ENCODE measurements around the gene RAB40C.

The RAB40C gene

DNA sequence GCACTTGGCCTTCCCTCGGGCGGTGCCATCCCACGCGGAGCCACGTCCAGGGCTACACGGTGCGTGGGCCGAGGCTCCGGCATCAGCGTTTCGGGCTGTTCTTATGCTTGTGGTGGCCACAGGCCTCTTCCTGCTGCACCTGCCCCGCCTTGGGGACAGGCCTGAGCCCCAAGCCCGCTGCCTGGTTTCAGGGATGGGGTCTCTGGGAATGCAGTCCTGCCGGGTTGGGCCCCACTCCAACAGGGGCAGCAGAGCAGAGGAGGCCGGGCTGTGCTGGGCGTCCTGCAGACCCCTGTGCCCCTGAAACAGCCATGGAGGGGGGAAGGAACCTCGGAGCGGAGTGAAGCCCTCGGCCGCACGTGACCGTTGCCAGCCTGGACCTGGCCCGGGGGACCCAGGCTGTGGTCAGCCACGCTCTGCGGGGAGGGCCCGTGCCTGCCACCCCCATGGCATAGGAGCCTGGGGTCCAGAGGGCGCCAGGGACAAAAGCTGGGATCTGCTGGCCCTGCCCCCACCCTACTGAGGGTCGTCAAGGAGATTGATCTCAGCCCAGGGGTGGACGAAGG is 40.5 kb downstream of the RAB40C start:
- no peak for DNase-seq (ENCODE audit: low read depth, low spot score)

DNA sequence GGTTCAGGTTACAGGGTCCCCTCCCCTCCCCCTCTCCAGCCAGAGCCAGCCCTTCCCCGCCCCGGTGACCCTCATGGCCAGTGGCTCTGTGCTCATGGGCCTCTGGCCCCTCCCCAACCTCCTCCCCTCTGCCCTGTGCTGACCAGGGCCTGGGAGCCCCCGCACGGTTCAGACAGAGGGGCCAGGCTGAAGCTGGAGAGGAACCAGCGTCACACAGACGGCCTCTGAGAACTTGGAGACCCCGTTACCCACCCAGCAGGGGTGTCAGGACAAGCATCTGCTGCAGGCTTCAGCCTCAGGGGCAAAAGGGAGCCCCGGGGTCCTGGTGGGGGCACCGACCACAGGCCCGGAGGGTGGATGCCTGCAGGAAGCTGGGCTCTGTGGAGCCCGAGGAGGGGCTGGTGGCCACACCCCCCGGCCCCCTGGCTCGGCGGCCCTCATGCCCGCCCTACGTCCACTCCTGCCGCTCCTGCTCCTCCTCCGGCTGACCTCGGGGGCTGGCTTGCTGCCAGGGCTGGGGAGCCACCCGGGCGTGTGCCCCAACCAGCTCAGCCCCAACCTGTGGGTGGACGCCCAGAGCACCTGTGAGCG is 41.0 kb downstream of the RAB40C start, which contains the start of gene WFIKKN1:
Gene WFIKKN1, plus strand, starts transcription at position 171 of the 591 bp plus-strand sequence. Its CDS starts 269 bp downstream, at position 440.
- no peak for DNase-seq (ENCODE audit: low read depth, low spot score)

GRCh38 chr16:631808-632358 is 42.0 kb downstream of the RAB40C start:
- DNase-seq (ENCODE audit: low read depth, low spot score), result no peak

DNA sequence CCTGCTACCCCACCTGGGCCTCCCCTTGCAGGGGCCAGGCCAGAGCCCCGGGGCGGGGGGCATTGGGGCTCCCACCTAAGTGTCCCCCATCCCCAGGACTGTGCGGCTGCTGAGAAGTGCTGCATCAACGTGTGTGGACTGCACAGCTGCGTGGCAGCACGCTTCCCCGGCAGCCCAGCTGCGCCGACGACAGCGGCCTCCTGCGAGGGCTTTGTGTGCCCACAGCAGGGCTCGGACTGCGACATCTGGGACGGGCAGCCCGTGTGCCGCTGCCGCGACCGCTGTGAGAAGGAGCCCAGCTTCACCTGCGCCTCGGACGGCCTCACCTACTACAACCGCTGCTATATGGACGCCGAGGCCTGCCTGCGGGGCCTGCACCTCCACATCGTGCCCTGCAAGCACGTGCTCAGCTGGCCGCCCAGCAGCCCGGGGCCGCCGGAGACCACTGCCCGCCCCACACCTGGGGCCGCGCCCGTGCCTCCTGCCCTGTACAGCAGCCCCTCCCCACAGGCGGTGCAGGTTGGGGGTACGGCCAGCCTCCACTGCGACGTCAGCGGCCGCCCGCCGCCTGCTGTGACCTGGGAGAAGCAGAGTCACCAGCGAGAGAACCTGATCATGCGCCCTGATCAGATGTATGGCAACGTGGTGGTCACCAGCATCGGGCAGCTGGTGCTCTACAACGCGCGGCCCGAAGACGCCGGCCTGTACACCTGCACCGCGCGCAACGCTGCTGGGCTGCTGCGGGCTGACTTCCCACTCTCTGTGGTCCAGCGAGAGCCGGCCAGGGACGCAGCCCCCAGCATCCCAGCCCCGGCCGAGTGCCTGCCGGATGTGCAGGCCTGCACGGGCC is 42.8 kb downstream of the RAB40C start:
- DNase-seq (ENCODE audit: low read depth, low spot score), result no peak

DNA sequence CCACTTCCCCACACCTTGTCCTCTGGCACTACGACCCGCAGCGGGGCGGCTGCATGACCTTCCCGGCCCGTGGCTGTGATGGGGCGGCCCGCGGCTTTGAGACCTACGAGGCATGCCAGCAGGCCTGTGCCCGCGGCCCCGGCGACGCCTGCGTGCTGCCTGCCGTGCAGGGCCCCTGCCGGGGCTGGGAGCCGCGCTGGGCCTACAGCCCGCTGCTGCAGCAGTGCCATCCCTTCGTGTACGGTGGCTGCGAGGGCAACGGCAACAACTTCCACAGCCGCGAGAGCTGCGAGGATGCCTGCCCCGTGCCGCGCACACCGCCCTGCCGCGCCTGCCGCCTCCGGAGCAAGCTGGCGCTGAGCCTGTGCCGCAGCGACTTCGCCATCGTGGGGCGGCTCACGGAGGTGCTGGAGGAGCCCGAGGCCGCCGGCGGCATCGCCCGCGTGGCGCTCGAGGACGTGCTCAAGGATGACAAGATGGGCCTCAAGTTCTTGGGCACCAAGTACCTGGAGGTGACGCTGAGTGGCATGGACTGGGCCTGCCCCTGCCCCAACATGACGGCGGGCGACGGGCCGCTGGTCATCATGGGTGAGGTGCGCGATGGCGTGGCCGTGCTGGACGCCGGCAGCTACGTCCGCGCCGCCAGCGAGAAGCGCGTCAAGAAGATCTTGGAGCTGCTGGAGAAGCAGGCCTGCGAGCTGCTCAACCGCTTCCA is 43.6 kb downstream of the RAB40C start:
- no peak for DNase-seq (ENCODE audit: low read depth, low spot score)

DNA sequence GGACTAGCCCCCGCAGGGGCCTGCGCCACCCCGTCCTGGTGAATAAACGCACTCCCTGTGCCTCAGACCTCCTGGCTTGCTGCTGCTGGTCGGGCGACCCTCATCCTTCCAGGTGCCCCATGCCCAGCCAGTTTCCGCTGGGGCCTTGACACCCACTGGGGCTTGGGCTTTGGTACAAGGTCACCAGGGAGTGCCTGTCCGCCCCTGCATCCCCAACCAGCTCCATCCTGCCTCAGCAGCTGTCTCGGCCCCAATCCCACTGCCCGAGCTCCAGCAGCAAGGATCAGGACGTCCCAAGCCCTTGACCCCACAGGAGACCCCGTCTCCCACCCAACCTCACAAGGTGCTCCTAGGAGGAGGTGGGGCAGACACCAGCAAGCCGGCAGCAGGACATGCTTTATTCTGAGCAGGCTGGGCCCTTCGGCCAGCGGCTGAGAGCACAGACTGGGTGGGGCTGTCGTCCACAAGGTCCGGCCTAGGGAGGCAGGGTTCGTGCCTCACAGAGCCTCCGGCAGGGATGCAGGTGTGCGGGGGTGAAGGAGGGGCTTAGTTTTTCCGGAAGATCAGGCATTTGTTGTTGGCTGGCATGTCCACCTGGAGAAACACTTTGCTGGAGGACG is 44.3 kb downstream of the RAB40C start:
- DNase-seq (ENCODE audit: low read depth, low spot score), result no peak

DNA sequence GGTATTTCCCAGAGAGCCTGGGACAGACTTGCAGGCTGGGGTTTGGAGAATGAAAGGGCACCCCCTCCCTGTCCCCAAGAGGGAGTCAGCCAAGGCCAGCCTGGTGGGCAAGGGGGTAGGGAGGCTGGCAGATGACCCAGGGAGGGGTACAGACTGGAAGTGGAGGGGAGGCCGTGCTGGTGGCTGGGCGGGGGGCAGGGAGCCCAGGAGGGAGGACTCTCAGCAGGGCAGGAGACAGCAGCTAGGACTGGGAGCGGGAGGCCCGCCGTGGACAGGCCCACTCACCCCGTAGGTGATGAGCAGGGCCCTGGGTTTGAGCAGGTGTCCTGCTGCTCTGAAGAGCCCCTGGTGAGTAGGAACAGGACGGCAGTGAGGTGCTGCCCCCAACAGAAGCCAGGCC is 45.1 kb downstream of the RAB40C start:
- DNase-seq (ENCODE audit: low read depth, low spot score), result no peak

DNA sequence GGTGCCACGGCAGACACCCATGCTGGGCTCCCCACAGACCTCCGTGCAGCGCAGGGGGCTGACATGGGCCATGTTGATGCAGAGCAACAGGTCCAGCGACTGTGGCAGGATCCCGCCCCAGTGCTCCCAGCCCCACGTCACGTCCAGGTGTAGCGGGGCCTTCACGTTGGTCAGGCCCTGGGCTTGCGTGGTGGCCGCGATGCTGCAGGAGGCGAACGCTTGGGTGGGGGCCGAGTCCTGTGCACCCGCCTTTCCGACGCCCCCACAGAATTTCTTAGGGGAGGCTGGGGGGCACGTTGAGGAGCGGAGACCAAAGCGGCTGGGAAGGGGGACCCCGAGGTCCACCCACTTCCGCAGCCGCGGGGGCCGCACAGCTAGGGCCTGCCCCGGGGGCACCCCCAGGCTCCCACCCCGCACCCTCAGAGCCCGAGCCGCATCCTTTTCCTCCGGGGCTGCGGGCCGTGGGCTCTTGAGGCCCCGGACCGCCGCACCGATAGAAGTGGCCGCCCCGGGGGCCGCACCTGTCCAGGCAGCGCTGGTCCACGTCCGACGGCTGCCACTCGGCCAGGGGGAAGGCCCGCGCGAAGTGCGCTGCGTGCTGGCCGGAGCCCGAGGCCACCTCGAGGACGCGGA is 45.8 kb downstream of the RAB40C start:
- no peak for DNase-seq (ENCODE audit: low read depth, low spot score)

- no peak for DNase-seq (ENCODE audit: low read depth, low spot score)
Observed at GRCh38 chr16:636206-637080, 46.6 kb downstream of the RAB40C start, which contains the start of gene METTL26. Gene METTL26 (minus strand): TSS chr16:636305. CDS start chr16:636290, 15 bp downstream.

DNA sequence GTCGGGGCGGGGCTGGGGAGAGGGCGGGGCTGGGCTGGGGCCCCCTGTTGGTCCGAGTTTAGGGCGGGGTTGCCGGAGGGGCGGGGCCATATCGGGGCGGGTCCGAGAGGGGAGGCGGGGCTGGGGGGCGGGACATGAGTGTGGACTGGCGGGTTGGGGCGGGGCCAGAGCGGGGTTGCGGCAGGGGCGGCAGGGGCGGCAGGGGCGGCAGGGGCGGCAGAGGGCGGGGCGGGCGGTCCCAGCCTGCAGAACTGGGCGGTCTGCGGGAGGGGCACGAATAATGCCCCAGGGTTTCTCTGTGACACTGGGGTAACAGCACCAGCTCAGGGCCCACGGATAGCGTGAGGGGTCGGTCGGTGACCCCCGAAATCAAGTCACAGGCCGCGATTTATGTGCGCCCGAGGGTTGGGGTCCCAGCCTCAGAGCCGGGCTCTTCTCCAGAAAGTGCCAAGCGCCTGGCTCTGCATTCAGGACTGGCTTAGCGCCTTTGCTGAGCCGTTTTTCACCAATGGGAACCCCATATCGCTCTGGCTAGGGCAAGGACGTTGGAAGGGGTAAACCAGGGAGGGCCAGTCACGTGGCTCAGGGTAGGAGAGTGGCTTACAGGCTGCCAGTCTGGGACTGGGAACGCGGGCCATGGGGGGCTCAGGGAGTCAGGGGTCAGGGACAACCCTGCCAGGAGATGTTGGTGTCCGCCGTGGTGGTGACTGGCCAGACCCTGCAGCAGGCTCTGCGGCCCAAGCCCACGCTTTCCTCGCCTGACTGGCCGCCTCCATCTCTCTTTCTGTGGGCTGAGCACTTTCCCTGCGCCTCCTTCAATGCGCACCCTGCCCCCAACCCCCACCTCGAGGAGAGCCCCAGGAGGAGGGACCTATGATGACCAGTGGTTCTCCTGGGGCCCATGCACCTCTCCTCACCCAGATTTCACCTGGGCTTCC is 47.5 kb downstream of the RAB40C start:
- no peak for DNase-seq (ENCODE audit: low read depth, low spot score)

DNA sequence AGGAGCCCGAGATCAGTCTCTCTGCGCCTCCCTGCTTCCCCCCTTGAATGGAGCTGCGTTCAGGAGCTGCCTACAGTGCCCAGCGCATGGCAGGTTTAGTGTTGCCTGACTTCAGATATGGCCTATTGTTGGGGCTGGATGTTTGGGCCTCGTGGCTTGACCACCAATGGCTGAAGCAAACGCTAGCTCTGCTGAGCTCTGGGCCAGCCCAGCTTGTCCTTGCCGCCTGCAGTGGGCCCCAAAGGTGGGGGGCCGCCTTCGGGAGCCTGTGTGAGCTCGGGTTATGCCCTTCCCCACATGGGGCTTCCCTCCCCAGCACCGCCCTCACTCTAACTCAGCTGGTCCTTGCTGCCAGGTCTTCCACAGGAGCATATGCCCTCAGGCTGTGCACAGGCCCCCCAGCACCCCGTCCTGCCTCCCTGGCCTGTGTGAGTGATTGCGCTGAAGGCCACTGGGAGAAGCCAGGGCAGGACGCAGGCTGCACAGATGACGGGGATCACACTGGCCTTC is 48.2 kb downstream of the RAB40C start:
- DNase-seq (ENCODE audit: low read depth, low spot score), result no peak

DNA sequence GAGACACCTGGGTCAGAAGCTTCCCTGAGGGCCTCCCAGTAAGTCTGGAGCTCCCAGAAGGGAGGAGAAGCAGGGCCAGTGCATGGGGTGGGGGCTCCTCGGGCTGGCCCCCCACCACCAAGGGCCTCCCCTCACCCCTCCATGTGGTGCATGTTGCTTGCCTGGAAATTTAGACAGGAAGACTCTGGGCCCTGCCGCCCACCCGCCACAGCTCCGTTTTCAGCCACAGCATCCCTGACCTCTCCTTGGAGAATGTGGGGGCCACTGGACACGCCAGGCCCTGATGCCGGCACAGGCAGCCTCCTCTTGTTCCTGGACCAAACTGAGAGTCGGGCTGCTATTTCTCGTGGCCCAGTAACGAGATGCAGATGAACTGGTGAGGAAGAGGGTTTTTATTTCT is 49.0 kb downstream of the RAB40C start:
- no peak for DNase-seq (ENCODE audit: low read depth, low spot score)

- no peak for DNase-seq (ENCODE audit: low read depth, low spot score)
Observed at GRCh38 chr16:640614-641013, 50.7 kb downstream of the RAB40C start.

- no peak for DNase-seq (ENCODE audit: low read depth, low spot score)
Observed at GRCh38 chr16:641326-642188, 51.7 kb downstream of the RAB40C start, which contains the start of gene MCRIP2. Gene MCRIP2 (plus strand): TSS chr16:641828. CDS start chr16:641992, 164 bp downstream.

DNA sequence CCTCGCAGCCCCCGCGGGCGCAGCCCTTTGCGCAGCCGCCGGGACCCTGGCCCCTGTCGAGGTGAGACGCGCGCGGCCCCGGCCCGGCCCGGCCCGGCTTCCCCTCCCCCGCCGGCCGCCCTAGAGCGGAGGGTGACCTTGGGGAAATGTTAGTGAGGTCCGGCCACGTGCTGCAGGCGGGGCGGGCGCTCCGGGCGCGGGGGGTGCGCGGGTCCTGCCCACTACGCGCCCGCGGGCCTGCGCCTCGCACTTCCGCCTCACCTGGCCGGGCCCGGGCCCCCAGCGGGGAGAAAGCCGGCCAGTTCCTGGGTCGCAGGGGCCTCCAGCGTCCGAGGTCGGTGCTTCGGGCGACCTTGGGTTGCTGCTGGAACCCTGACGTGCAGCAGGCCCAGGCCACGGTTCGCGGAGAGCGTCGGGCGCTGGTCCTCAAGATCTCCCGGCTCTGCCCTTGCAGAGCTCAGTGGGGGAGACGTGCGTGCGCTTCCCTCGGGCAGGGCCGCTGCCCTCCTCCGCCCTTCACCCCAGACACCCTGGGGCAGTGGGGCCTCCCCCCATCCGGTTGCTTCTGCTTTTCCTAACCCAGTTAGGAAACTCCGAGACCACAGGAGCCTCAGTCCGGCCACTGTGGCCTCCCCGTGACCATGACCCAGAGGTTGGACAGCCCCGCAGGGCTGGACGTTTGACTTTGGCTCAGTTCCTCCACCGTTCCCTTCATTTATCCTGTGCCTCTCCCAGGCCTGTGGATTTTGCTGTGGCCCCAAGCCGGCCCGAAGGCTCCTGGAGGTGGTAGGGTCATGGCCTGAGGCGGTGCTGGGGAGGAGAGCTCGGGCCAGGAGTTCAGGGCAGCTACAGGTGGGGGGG is 52.6 kb downstream of the RAB40C start:
- no peak for DNase-seq (ENCODE audit: low read depth, low spot score)

DNA sequence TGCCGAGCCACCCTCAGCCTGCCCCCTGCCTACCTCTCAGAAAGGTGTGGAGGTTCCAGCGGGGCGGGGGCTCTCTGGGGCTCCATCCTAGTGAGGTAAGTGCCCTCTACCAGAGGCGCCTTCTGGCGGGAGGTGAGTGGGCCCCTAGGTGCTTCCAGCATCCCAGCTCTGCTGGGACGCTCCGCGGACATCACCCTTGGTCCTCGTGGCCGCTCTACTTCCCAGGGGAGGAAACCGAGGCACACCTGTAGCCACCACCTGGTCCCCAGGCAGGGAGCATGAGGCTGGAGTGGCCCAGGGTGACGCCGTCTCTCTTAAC is 53.1 kb downstream of the RAB40C start:
- no peak for DNase-seq (ENCODE audit: low read depth, low spot score)

DNA sequence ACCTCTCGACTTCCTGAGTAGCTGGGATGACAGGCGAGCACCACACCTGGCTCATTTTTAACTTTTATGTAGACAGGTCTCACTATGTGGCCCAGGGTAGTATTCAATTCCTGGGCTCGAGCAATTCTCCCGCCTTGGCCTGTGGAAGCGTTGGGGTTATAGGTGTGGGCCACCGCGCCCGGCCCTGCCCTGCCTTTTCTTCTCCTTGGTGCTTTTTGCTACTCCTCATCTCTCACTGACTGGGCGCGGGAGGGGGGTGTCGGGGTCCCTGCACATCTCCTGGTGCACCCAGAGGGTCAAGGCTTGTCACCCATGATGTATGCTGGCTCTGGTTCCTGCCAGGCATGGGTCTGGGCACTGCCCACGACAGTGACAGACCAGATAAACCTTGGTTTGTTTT is 54.7 kb downstream of the RAB40C start:
- DNase-seq (ENCODE audit: low read depth, low spot score), result no peak

Measured in iPS DF 19.7 (cell line).